Endothelial cell of umbilical vein (primary cell): ENCODE data around the gene ZNF438. TPM values are rescaled to one million over a fixed set of nuclear protein-coding genes. Genes with fewer than 3 reads are reported as not detected.

ENCODE experiments used
- BruUV-seq: library from RNA; stranded (reverse); fragments of 400-500 nt; replicated peaks from 2 replicates; lab custom pipeline; 2021; lab: Mats Ljungman, UMichigan
- CTCF ChIA-PET: fragments of 300-600, 350-600 bp; sonication (Branson Sonifier 250); formaldehyde crosslinking; loops from one replicate; lab custom pipeline; 2021; ENCODE audit warnings: antibody characterized with exemption, inconsistent platforms; lab: Charles Lee
- POLR2A ChIA-PET: fragments of 300-600, 350-600 bp; sonication (Branson Sonifier 250); formaldehyde crosslinking; loops from one replicate; lab custom pipeline; 2021; ENCODE audit warnings: antibody characterized with exemption, inconsistent platforms; lab: Charles Lee
- DNase-seq: peaks from one replicate; pipeline ENCODE4 v3.0.0-alpha.2; 2011; ENCODE audit warnings: low read depth, low spot score
- FAIRE-seq: peaks from 2 replicates; lab custom pipeline; 2011; peaks lifted over from hg19 to GRCh38; lab: Jason Lieb, UNC
- H2AFZ ChIP-seq: 2 replicates; pipeline ENCODE4 v1.6.0; 2012; ENCODE audit warnings: low read depth, low read length, control low read depth, inconsistent platforms
- H3K27ac ChIP-seq: 2 replicates; pipeline ENCODE4 v1.5.1; 2011; ENCODE audit warnings: low read depth, mild to moderate bottlenecking, control low read depth, low read length, moderate library complexity; ENCODE audit not compliant: insufficient read depth
- H3K27me3 ChIP-seq, 2 experiments: 2 replicates each; pipeline versions ENCODE4 v1.6.0 to v1.6.1; 2011; ENCODE audit warnings: low read length in 2 of 2, mixed read lengths in 1 of 2; ENCODE audit not compliant: control insufficient read depth in 2 of 2, insufficient read depth in 2 of 2
- H3K36me3 ChIP-seq, 2 experiments: 2 replicates in 1 of 2; 3 replicates in 1 of 2; pipeline ENCODE4 v1.5.1; 2011; ENCODE audit warnings: low read length in 2 of 2, mild to moderate bottlenecking in 1 of 2, moderate library complexity in 1 of 2; ENCODE audit not compliant: control insufficient read depth in 2 of 2, insufficient read depth in 2 of 2; ENCODE audit errors: extremely low read depth in 1 of 2
- H3K4me1 ChIP-seq: 3 replicates; pipeline ENCODE4 v1.5.1; 2011; ENCODE audit warnings: mild to moderate bottlenecking, low read length; ENCODE audit not compliant: control insufficient read depth, insufficient read depth; ENCODE audit errors: extremely low read depth
- H3K4me2 ChIP-seq: 2 replicates; pipeline ENCODE4 v1.6.1; 2011; ENCODE audit warnings: low read length, control low read depth, mixed read lengths; ENCODE audit not compliant: insufficient read depth
- H3K4me3 ChIP-seq, 3 experiments: fragments of 200-600 bp in 1 of 3; sonication (generic), shearing (Covaris generic) in 1 of 3; replicated peaks in 1 of 3; 2 replicates each; pipeline ENCODE4 v1.5.1; 2011 to 2016; ENCODE audit warnings: control low read depth in 3 of 3, low read length in 3 of 3, mild to moderate bottlenecking in 2 of 3, inconsistent platforms in 1 of 3, low read depth in 1 of 3, moderate library complexity in 1 of 3; ENCODE audit not compliant: insufficient read depth in 1 of 3
- H3K79me2 ChIP-seq: 2 replicates; pipeline ENCODE4 v1.6.0; 2012; ENCODE audit warnings: low read length, inconsistent platforms; ENCODE audit not compliant: control insufficient read depth, insufficient read depth
- H3K9ac ChIP-seq: replicated peaks from 2 replicates; pipeline ENCODE3; 2011; ENCODE audit warnings: low read length, control low read depth; ENCODE audit not compliant: insufficient read depth; ENCODE audit errors: extremely low read depth
- H3K9me1 ChIP-seq: replicated peaks from 3 replicates; pipeline ENCODE4 v1.6.0; 2011; ENCODE audit warnings: mild to moderate bottlenecking, low read length; ENCODE audit not compliant: control insufficient read depth, insufficient read depth; ENCODE audit errors: extremely low read depth
- H3K9me3 ChIP-seq: replicated peaks from 2 replicates; pipeline ENCODE4 v1.5.1; 2012; ENCODE audit warnings: low read length, inconsistent platforms; ENCODE audit not compliant: control insufficient read depth, insufficient read depth
- H4K20me1 ChIP-seq: replicated peaks from 2 replicates; pipeline ENCODE3; 2011; ENCODE audit warnings: mild to moderate bottlenecking, low read length; ENCODE audit not compliant: control insufficient read depth, insufficient read depth; ENCODE audit errors: extremely low read depth
- CTCF ChIP-seq, 2 donors: IDR thresholded peaks; 1 replicate in 1 of 2; 2 replicates in 1 of 2; pipeline ENCODE4 v1.5.1; 2011; ENCODE audit warnings: low read length in 2 of 2, mild to moderate bottlenecking in 2 of 2, moderate library complexity in 2 of 2, control low read depth in 1 of 2, inconsistent platforms in 1 of 2, low read depth in 1 of 2; ENCODE audit not compliant: insufficient read depth in 1 of 2; ENCODE audit errors: extremely low read depth in 1 of 2
- EZH2 ChIP-seq: IDR thresholded peaks from 2 replicates; pipeline ENCODE4 v1.6.1; 2012; ENCODE audit warnings: borderline replicate concordance, low read depth, mild to moderate bottlenecking, moderate library complexity, low read length, inconsistent platforms; ENCODE audit not compliant: severe bottlenecking
- FOS ChIP-seq: IDR thresholded peaks from 2 replicates; pipeline ENCODE4 v1.6.1; 2011; ENCODE audit warnings: mild to moderate bottlenecking, low read length, moderate library complexity, borderline replicate concordance; ENCODE audit not compliant: insufficient read depth
- JUN ChIP-seq: IDR thresholded peaks from 2 replicates; pipeline ENCODE4 v1.6.1; 2011; ENCODE audit warnings: borderline replicate concordance, low read depth; ENCODE audit not compliant: insufficient read length, insufficient read depth
- MAX ChIP-seq: IDR thresholded peaks from 2 replicates; pipeline ENCODE4 v1.6.1; 2011; ENCODE audit not compliant: insufficient read depth, insufficient read length
- MYC ChIP-seq: IDR thresholded peaks from one replicate; pipeline ENCODE4 v1.6.1; 2011; ENCODE audit warnings: mild to moderate bottlenecking, low read depth, low read length
- POLR2A ChIP-seq: IDR thresholded peaks from 2 replicates; pipeline ENCODE4 v1.6.1; 2012; ENCODE audit warnings: low read depth, mild to moderate bottlenecking, control low read depth, low read length
- POLR2AphosphoS5 ChIP-seq: IDR thresholded peaks from 2 replicates; pipeline ENCODE4 v1.6.1; 2012; ENCODE audit warnings: low read depth, mild to moderate bottlenecking, control low read depth, low read length, moderate library complexity; ENCODE audit not compliant: insufficient read depth
- dilution Hi-C: fragments of 300-500 bp; cut with MboI; formaldehyde crosslinking; loops from one replicate; pipeline ENCODE4 v1.15.0; 2019; ENCODE audit warnings: low sequenced_read_pairs; ENCODE audit not compliant: extremely low pct_ligation_motif_present
- intact Hi-C: fragments of 100-400 bp; cut with micrococcal nuclease; formaldehyde crosslinking; loops from one replicate; pipeline ENCODE4 v1.10.0; 2022
- polyA plus RNA-seq, 4 experiments: library from polyadenylated mRNA; depleted of rRNA in 3 of 4; stranded (reverse) in 3 of 4; unstranded in 1 of 4; fragments of >200 nt; gene quantifications; 2 replicates each; pipeline versions ENCODE4 v1.2.1 to v1.2.3, GENCODE V29; 2011 to 2012; ENCODE audit warnings: missing spikeins in 1 of 4
- total RNA-seq: library from RNA; stranded (reverse); gene quantifications from 2 replicates; pipeline ENCODE4 v1.2.3, GENCODE V29; 2021

Gene ZNF438
- total and polyA plus RNA-seq, 2 donors (not counting 3 experiments of a cell fraction or from before 2014, with no cell fraction given): 7.2 to 15.1 TPM

- FAIRE-seq: no peak
- CTCF ChIA-PET: interaction anchor here (0.9 kb wide), 1 partner anchor 36 kb away, joined by 3 read pairs; no protein-coding TSS in a partner anchor
These were observed 30.8 kb downstream of the ZNF438 start for GRCh38 chr10:31000867-31001266.

More at GRCh38 chr10:31000867-31001266, 30.8 kb downstream of the ZNF438 start:
- no peaks in the 10 kb centered on the region for H3K36me3 ChIP-seq
- POLR2A ChIA-PET: no interaction called here
- H2AFZ ChIP-seq: peak overlapping the region; percentile 22
- no peaks in the 10 kb centered on the region for H3K27me3 ChIP-seq
- BruUV-seq: no TSS peak
- peaks cover 85% of the 10 kb centered on the region for H3K4me1 ChIP-seq
- H3K79me2 ChIP-seq: peaks cover 19% of the 10 kb centered on the region
- no peak overlapping the region for H3K9ac ChIP-seq
- intact Hi-C loops: loop anchor here (5.0 to 10.0 kb wide), 2 partner anchors 51 to 134 kb away; no protein-coding TSS in a partner anchor
- no peak overlapping the region for H3K4me2 ChIP-seq
- no peaks in the 10 kb centered on the region for H3K9me3 ChIP-seq
- H4K20me1 ChIP-seq: no peaks in the 10 kb centered on the region
- no peak for TF ChIP-seq JUN
- no peak for TF ChIP-seq MAX
- no peak for TF ChIP-seq CTCF (IDR thresholded peaks at IDR 0.05; ENCODE audit: extremely low read depth in 1 of 2, insufficient read depth in 1 of 2, low read depth in 1 of 2, low read length in 2 of 2)
- no peak for TF ChIP-seq MYC
- TF ChIP-seq POLR2AphosphoS5: no peak
- TF ChIP-seq POLR2A: no peak
- no peak for TF ChIP-seq FOS
- TF ChIP-seq EZH2: no peak
- no peaks in the 10 kb centered on the region for H3K9me1 ChIP-seq
- peak overlapping the region; percentile 99 for H3K27ac ChIP-seq
- dilution Hi-C loops: no loop called here
- no peak for DNase-seq
- H3K4me3 ChIP-seq: no peak overlapping the region
